Measurements from ENCODE around the gene REM2. TPM values are rescaled to one million over a fixed set of nuclear protein-coding genes. Genes with fewer than 3 reads are reported as not detected.

REM2 gene
- total RNA-seq, 4 donors from 2014 or later, result 0.57 to 2.1 (median 1.4) TPM

GRCh38 chr14:22932146-22932545 is 49.1 kb downstream of the REM2 start:
- no peaks in the 10 kb centered on the region for H3K27me3 ChIP-seq
- H3K27ac ChIP-seq, result no peak overlapping the region
- no peak overlapping the region for H3K4me3 ChIP-seq
- no peaks in the 10 kb centered on the region for H3K36me3 ChIP-seq
- no peak for TF ChIP-seq POLR2A (IDR thresholded peaks at IDR 0.05)
- TF ChIP-seq CTCF (IDR thresholded peaks at IDR 0.05), result no peak
- no peaks in the 10 kb centered on the region for H3K9me3 ChIP-seq
- H3K4me1 ChIP-seq, result peaks cover 0 to 11% (median 5%) of the 10 kb centered on the region in 4 donors
- DNase-seq, result no peak

DNA sequence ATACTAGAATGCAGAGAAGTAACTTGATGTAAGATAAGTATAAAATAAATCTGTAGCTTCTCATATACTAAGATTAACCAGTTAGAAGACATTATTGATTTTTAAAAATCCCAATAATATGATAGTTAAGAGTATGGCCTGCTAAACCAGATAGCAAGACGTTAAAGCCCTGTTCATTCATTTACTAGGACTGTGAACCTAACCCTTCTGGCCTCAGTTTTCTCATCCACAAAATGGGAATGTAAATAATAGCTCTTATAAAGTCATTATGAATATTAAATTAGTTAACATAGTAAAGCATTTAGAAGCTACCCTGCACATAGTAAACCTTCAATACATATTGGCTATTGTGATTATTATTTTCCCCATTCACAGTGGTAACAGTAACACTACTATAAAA is 52.1 kb downstream of the REM2 start:
- no peak overlapping the region for H3K4me3 ChIP-seq
- no peaks in the 10 kb centered on the region for H3K9me3 ChIP-seq
- TF ChIP-seq POLR2A (IDR thresholded peaks at IDR 0.05) (no peak), CTCF (IDR thresholded peaks at IDR 0.05) (no peak)
- no peak overlapping the region for H3K27ac ChIP-seq
- no peaks in the 10 kb centered on the region for H3K36me3 ChIP-seq
- DNase-seq, result no peak
- no peaks in the 10 kb centered on the region for H3K27me3 ChIP-seq
- H3K4me1 ChIP-seq, result no peaks in the 10 kb centered on the region

Small RNA genes within 50 kb of the gene (small RNA-seq; reads per million reads assigned to genes)
- 0 reads per million in 2 donors for gene RF00019

Other genes with a start within 250 kb of the REM2 start
- under 1 TPM in 1 of 4 donors, not detected in 3; 0.18 TPM for gene OR6J1, start 238.9 kb upstream of the REM2 start, total RNA-seq
- gene OXA1L, start 116.5 kb upstream of the REM2 start, total RNA-seq, result 100 to 1,000 TPM in 2 of 4 donors, 10 to 100 TPM in 2; 73.6 to 115 (median 90.4) TPM
- 100 to 1,000 TPM in 3 of 4 donors, 10 to 100 TPM in 1; 30.5 to 787 (median 367) TPM for gene SLC7A7, start 67.8 kb upstream of the REM2 start, total RNA-seq
- gene MRPL52, start 53.3 kb upstream of the REM2 start, total RNA-seq, result 100 to 1,000 TPM in 1 of 4 donors, 10 to 100 TPM in 3; 30.3 to 114 (median 52.9) TPM
- gene MMP14, start 46.6 kb upstream of the REM2 start, total RNA-seq, result 100 to 1,000 TPM in 1 of 4 donors, 10 to 100 TPM in 3; 63.0 to 116 (median 82.9) TPM
- gene LRP10, start 11.5 kb upstream of the REM2 start, total RNA-seq, result 100 to 1,000 TPM in 3 of 4 donors, 10 to 100 TPM in 1; 69.3 to 250 (median 221) TPM
- gene RBM23, start 35.9 kb downstream of the REM2 start, total RNA-seq, result 100 to 1,000 TPM in 2 of 4 donors, 10 to 100 TPM in 2; 84.4 to 155 (median 116) TPM
- gene PRMT5, start 46.2 kb downstream of the REM2 start, total RNA-seq, result 10 to 100 TPM; 20.5 to 41.3 (median 26.6) TPM
- gene HAUS4, start 73.9 kb downstream of the REM2 start, total RNA-seq, result 100 to 1,000 TPM in 1 of 4 donors, 10 to 100 TPM in 3; 73.4 to 105 (median 83.5) TPM
- 1 to 10 TPM in 3 of 4 donors, under 1 TPM in 1; 0.70 to 3.3 (median 2.4) TPM for gene AJUBA, start 99.3 kb downstream of the REM2 start, total RNA-seq
- gene C14orf93, start 126.9 kb downstream of the REM2 start, total RNA-seq, result 10 to 100 TPM; 11.0 to 34.4 (median 19.8) TPM
- gene PSMB5, start 151.7 kb downstream of the REM2 start, total RNA-seq, result 100 to 1,000 TPM in 1 of 4 donors, 10 to 100 TPM in 3; 49.6 to 116 (median 68.8) TPM
- gene PSMB11, start 159.0 kb downstream of the REM2 start, total RNA-seq, result not detected
- gene CDH24, start 174.3 kb downstream of the REM2 start, total RNA-seq, result 10 to 100 TPM in 1 of 4 donors, 1 to 10 TPM in 3; 1.1 to 12.4 (median 5.5) TPM
- 100 to 1,000 TPM; 130 to 281 (median 238) TPM for gene ACIN1, start 211.9 kb downstream of the REM2 start, total RNA-seq
- gene C14orf119, start 212.3 kb downstream of the REM2 start, total RNA-seq, result 10 to 100 TPM in 3 of 4 donors, 1 to 10 TPM in 1; 5.0 to 30.3 (median 18.8) TPM
- not detected for gene CIROP, start 221.8 kb downstream of the REM2 start, total RNA-seq
- not detected for gene CEBPE, start 236.0 kb downstream of the REM2 start, total RNA-seq

Data from Peyer's patch (tissue), 4 donors.